Stimulated activated CD8-positive, alpha-beta memory T cell treated with anti-CD3 and anti-CD28 coated beads, Interleukin-4, amount 100 ng/mL, for 48 hours (primary cell): ENCODE results near the gene SMIM36.
"Not testable (repeated sequence)": the region's sequence is repeated elsewhere in the genome, so short reads cannot be mapped to it uniquely, and the experiment has no call there.

Experiments
- DNase-seq: peaks from one replicate; pipeline ENCODE4 v3.0.0-alpha.2; 2020

SMIM36 gene

DNA sequence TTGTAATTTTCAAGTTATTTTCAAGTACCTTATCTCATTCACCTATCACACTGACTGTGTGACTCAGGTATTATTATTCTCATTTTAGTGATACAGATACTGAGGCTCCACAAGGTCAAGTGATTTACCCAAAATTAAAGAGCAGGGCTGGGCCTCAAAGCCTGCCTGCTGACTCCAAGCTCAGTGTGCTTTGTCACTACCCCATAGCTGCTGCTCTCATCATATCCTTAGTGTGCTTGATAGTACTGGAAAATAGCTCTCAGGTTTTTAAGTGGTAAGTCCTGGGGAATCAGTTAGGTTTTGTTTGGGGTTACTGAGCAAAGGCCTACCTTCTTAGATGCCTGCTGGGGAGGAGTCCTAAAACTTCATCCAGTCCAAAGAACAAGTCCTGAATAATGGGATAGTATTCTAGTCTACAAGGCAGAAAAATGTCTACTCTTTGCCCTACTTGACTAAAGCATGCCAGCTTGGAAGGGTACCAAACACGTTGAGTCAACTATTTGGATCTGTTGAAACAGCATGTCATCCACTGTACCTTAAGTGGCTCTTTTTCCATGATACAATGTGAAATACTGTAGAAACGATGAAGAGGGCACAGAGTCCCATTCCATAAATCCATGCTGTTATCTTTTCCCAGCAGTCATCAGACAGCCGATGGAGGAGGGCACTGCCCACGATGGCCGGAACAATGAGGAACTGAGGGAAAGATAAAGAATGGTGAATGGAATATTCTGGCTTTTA lies 100.4 kb downstream of the SMIM36 start:
- DNase-seq: no peak

DNA sequence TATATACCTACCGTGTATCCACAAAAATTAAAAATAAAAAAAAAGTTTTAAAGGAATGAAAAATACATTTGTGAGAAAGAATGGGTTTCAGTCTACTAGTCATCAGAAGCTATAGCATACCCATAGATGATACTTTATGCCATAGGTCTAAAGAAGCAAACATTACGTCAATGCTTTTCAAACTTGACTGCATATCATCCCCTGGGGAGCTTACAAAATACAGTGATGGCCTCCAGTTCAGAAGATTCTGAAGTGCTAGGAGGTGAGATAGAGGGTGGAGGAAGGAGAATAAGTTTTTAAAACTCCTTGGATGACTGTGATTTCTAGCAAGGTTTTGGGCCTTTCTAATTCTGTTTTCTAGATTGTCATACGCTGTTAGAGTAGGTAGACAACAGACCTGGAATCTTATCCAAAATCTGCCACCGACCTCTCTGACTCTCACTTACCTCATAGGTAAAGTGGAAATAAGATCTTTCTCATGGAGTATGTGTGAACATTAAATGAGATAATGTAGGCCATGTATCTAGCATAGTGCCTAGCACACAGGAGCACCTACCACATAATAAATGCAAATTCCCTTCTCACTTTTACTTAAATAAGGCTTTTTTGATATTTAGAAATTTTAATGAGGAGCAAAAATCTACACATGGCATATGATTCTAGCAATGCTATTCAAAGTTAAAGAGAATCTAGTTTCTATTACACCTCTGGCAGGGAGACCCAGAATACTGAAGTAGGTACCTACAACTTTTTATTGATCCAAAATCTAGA lies 102.0 kb downstream of the SMIM36 start:
- DNase-seq: no peak

DNA sequence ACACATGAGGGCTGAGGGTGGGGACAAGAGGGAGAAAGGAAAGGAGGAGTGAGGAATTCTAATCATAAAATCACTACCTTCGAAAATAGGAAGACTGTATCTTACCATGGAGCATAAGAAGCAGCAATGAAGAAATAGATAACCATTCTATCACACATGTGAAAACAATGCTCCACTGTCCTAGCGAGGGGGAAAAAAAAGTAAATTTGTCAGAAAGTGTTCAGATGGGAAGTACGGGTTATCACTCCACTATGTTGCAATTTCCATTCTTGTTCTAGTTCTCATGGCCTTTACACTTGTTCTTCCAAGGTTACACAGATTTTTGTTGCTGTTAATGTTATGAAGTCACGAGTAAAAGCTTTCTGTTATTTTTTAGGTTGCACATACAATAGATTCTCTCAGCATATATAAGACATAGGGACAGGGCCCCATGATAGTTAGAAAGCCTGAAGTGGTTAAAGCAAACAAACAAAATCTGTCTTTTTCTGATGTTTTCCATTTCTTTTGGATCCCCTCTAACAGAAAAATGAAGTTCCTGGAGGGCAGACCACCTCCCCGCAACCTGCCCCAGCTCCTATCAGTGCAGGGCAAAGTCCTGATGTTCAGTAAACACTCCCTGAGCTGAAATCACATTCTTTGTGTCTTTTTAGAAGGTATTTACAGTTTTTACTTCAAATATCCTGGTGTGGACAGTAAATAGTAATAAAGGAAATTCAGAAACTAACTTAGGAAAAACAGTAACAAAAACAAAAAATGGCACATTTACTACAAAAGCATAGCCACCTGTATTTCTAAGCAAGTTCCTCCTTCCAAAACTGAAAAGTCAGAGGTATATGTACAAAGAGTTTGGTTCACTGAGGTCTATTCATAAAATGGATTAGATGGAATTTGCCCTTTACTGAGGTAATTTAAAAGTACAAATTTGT lies 103.3 kb downstream of the SMIM36 start:
- DNase-seq: no peak

DNA sequence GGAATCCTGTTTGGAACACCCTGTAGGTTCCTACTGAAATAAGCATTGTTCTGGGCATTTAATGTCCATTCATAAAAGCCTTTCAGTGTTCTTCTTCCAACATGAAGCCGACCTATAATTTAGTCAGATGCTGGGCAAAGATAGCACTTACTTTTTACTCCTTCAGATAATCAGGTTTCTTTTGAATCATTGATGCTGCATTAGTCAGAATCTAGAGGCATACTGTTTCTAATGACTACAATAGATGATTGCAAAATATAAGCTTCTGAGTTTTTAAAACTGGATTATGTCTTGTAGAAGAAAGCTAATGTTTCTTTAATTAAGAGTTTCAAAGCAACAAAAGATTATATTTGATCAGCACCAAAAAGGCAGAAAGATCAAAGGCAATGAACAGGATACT lies 105.7 kb downstream of the SMIM36 start:
- DNase-seq: no peak

DNA sequence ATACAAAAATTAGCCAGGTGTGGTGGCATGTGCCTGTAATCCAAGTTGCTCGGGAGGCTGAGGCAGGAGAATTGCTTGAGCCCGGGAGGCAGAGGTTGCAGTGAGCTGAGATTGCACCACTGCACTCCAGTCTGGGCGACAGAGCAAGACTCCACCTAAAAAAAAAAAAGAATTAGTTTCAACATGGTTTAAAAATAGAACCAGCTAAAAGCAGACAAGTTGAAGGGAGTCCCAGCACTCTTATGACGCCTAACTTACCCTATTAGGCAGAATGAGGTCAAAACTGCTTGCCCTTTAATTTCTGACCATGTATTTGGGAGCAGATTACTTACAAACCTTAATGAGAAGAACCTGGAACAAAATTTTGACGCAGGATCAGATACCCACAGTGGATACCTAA lies 107.1 kb downstream of the SMIM36 start:
- DNase-seq: not testable (repeated sequence)

DNA sequence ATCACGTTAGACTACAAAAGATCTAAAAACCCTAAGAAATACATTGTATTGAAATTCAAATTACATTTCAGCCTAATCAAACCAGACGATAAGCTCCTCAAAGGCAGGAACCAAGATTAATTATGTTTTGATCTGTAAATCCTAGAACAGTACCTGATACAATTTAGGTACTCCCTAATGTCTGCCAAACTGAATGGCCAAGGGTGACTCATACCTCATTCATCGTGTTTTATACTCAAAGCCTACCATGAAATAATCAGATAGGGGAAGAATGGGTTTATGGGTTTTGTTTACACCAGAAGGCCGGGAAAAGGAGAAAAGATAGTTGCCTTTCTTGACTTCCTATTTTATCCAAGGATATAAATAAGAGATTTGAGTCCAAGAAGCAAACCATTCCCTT lies 108.9 kb downstream of the SMIM36 start:
- no peak for DNase-seq
